GM23338 (cell line): ENCODE measurements around the gene RNF187.

ENCODE experiments used
- CREB1 ChIP-seq: fragments of 250-450 bp; sonication (Bioruptor Pico); IDR thresholded peaks from 2 replicates; pipeline ENCODE4 v1.5.0; 2020; ENCODE audit warnings: low read depth, mild to moderate bottlenecking, moderate library complexity
- EZH2 ChIP-seq: fragments of 200-600 bp; sonication (generic); IDR thresholded peaks from one replicate; pipeline ENCODE4 v1.8.0; 2017; ENCODE audit warnings: antibody characterized with exemption, mild to moderate bottlenecking, low read depth; ENCODE audit not compliant: unreplicated experiment
- EZH2phosphoT487 ChIP-seq: fragments of 200-600 bp; sonication (generic); IDR thresholded peaks from one replicate; pipeline ENCODE4 v1.8.1; 2018; ENCODE audit warnings: antibody characterized with exemption; ENCODE audit not compliant: unreplicated experiment
- JUNB ChIP-seq: IDR thresholded peaks from one replicate; pipeline ENCODE4 v1.6.1; 2016; ENCODE audit warnings: antibody characterized with exemption; ENCODE audit not compliant: unreplicated experiment
- NANOG ChIP-seq: IDR thresholded peaks from 2 replicates; pipeline ENCODE4 v1.6.1; 2016; ENCODE audit warnings: antibody characterized with exemption, borderline replicate concordance
- POLR2AphosphoS5 ChIP-seq: IDR thresholded peaks from 2 replicates; pipeline ENCODE4 v1.6.1; 2016; ENCODE audit warnings: antibody characterized with exemption, low read depth
- ZNF114 ChIP-seq: fragments of 250-450 bp; sonication (Bioruptor Pico); IDR thresholded peaks from 2 replicates; pipeline ENCODE4 v1.5.0; 2020; ENCODE audit warnings: mild to moderate bottlenecking, moderate library complexity
- ZNF331 ChIP-seq: fragments of 250-450 bp; sonication (Bioruptor Pico); IDR thresholded peaks from 2 replicates; pipeline ENCODE4 v1.5.0; 2020; ENCODE audit warnings: low read depth, mild to moderate bottlenecking, moderate library complexity
- TF ChIP-seq, protein P1 (sequence below): IDR thresholded peaks from one replicate; pipeline ENCODE4 v1.6.1; 2018; ENCODE audit warnings: antibody characterized with exemption; ENCODE audit not compliant: unreplicated experiment
- TF ChIP-seq, protein P2 (sequence below), 2 experiments: fragments of 200-600 bp in 1 of 2; sonication (generic) in 1 of 2; conservative IDR thresholded peaks; 2 replicates each; pipeline versions ENCODE4 v1.5.1 to v1.6.1; 2016 to 2017; ENCODE audit warnings: antibody characterized with exemption in 2 of 2, low read depth in 2 of 2, mild to moderate bottlenecking in 2 of 2, moderate library complexity in 1 of 2
- TF ChIP-seq, protein P3 (sequence below): IDR thresholded peaks from 2 replicates; pipeline ENCODE4 v1.6.1; 2016; ENCODE audit warnings: antibody characterized with exemption
- TF ChIP-seq, protein P4 (sequence below): fragments of 250-450 bp; sonication (Bioruptor Pico); IDR thresholded peaks from 2 replicates; pipeline ENCODE4 v1.5.0; 2020; ENCODE audit warnings: mild to moderate bottlenecking, moderate library complexity

DNA sequence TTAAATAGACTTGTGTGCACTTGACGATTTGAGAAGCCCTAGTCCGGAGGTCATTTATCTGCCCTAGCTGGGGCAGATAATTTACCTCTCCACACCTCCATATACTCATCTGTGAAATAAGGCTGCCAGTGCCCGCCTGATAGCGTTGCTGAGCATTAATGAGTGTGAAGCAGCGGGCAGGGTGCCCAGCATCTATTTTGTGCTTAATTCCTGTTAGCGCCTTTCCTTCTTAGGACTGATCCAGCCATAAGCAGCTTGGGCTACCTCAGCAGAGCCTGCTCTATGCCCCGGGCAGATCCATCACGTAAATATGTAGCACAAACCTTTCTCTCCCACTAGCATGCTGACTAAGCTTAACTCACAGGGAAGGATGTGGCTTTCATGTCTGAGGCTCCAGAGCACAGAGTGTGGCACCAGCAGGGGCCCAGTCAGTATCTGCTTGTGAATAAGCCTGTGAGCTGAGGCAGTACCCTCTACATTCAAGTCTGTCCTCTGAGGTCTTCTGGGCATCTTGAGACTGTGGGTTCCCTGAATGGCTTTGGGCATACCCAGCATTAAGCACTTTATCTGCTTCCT lies 21.5 kb upstream of the RNF187 start:
- TF ChIP-seq, protein P1, sequence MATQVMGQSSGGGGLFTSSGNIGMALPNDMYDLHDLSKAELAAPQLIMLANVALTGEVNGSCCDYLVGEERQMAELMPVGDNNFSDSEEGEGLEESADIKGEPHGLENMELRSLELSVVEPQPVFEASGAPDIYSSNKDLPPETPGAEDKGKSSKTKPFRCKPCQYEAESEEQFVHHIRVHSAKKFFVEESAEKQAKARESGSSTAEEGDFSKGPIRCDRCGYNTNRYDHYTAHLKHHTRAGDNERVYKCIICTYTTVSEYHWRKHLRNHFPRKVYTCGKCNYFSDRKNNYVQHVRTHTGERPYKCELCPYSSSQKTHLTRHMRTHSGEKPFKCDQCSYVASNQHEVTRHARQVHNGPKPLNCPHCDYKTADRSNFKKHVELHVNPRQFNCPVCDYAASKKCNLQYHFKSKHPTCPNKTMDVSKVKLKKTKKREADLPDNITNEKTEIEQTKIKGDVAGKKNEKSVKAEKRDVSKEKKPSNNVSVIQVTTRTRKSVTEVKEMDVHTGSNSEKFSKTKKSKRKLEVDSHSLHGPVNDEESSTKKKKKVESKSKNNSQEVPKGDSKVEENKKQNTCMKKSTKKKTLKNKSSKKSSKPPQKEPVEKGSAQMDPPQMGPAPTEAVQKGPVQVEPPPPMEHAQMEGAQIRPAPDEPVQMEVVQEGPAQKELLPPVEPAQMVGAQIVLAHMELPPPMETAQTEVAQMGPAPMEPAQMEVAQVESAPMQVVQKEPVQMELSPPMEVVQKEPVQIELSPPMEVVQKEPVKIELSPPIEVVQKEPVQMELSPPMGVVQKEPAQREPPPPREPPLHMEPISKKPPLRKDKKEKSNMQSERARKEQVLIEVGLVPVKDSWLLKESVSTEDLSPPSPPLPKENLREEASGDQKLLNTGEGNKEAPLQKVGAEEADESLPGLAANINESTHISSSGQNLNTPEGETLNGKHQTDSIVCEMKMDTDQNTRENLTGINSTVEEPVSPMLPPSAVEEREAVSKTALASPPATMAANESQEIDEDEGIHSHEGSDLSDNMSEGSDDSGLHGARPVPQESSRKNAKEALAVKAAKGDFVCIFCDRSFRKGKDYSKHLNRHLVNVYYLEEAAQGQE: no peak
- TF ChIP-seq POLR2AphosphoS5: no peak
- TF ChIP-seq, protein P2, sequence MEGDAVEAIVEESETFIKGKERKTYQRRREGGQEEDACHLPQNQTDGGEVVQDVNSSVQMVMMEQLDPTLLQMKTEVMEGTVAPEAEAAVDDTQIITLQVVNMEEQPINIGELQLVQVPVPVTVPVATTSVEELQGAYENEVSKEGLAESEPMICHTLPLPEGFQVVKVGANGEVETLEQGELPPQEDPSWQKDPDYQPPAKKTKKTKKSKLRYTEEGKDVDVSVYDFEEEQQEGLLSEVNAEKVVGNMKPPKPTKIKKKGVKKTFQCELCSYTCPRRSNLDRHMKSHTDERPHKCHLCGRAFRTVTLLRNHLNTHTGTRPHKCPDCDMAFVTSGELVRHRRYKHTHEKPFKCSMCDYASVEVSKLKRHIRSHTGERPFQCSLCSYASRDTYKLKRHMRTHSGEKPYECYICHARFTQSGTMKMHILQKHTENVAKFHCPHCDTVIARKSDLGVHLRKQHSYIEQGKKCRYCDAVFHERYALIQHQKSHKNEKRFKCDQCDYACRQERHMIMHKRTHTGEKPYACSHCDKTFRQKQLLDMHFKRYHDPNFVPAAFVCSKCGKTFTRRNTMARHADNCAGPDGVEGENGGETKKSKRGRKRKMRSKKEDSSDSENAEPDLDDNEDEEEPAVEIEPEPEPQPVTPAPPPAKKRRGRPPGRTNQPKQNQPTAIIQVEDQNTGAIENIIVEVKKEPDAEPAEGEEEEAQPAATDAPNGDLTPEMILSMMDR (conservative IDR thresholded peaks at IDR 0.05; ENCODE audit: low read depth in 2 of 2): no peak
- TF ChIP-seq EZH2: peak; percentile 38
- TF ChIP-seq JUNB: no peak
- no peak for TF ChIP-seq EZH2phosphoT487
- TF ChIP-seq NANOG: no peak
- TF ChIP-seq CREB1: no peak
- TF ChIP-seq ZNF114 (CRISPR knock-in tag): no peak
- TF ChIP-seq, protein P3, sequence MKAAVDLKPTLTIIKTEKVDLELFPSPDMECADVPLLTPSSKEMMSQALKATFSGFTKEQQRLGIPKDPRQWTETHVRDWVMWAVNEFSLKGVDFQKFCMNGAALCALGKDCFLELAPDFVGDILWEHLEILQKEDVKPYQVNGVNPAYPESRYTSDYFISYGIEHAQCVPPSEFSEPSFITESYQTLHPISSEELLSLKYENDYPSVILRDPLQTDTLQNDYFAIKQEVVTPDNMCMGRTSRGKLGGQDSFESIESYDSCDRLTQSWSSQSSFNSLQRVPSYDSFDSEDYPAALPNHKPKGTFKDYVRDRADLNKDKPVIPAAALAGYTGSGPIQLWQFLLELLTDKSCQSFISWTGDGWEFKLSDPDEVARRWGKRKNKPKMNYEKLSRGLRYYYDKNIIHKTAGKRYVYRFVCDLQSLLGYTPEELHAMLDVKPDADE: no peak
- TF ChIP-seq, protein P4, sequence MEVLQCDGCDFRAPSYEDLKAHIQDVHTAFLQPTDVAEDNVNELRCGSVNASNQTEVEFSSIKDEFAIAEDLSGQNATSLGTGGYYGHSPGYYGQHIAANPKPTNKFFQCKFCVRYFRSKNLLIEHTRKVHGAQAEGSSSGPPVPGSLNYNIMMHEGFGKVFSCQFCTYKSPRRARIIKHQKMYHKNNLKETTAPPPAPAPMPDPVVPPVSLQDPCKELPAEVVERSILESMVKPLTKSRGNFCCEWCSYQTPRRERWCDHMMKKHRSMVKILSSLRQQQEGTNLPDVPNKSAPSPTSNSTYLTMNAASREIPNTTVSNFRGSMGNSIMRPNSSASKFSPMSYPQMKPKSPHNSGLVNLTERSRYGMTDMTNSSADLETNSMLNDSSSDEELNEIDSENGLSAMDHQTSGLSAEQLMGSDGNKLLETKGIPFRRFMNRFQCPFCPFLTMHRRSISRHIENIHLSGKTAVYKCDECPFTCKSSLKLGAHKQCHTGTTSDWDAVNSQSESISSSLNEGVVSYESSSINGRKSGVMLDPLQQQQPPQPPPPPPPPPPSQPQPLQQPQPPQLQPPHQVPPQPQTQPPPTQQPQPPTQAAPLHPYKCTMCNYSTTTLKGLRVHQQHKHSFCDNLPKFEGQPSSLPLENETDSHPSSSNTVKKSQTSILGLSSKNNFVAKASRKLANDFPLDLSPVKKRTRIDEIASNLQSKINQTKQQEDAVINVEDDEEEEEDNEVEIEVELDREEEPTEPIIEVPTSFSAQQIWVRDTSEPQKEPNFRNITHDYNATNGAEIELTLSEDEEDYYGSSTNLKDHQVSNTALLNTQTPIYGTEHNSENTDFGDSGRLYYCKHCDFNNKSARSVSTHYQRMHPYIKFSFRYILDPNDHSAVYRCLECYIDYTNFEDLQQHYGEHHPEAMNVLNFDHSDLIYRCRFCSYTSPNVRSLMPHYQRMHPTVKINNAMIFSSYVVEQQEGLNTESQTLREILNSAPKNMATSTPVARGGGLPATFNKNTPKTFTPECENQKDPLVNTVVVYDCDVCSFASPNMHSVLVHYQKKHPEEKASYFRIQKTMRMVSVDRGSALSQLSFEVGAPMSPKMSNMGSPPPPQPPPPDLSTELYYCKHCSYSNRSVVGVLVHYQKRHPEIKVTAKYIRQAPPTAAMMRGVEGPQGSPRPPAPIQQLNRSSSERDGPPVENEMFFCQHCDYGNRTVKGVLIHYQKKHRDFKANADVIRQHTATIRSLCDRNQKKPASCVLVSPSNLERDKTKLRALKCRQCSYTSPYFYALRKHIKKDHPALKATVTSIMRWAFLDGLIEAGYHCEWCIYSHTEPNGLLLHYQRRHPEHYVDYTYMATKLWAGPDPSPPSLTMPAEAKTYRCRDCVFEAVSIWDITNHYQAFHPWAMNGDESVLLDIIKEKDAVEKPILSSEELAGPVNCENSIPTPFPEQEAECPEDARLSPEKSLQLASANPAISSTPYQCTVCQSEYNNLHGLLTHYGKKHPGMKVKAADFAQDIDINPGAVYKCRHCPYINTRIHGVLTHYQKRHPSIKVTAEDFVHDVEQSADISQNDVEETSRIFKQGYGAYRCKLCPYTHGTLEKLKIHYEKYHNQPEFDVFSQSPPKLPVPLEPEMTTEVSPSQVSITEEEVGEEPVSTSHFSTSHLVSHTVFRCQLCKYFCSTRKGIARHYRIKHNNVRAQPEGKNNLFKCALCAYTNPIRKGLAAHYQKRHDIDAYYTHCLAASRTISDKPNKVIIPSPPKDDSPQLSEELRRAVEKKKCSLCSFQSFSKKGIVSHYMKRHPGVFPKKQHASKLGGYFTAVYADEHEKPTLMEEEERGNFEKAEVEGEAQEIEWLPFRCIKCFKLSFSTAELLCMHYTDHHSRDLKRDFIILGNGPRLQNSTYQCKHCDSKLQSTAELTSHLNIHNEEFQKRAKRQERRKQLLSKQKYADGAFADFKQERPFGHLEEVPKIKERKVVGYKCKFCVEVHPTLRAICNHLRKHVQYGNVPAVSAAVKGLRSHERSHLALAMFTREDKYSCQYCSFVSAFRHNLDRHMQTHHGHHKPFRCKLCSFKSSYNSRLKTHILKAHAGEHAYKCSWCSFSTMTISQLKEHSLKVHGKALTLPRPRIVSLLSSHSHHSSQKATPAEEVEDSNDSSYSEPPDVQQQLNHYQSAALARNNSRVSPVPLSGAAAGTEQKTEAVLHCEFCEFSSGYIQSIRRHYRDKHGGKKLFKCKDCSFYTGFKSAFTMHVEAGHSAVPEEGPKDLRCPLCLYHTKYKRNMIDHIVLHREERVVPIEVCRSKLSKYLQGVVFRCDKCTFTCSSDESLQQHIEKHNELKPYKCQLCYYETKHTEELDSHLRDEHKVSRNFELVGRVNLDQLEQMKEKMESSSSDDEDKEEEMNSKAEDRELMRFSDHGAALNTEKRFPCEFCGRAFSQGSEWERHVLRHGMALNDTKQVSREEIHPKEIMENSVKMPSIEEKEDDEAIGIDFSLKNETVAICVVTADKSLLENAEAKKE (CRISPR knock-in tag): no peak
- TF ChIP-seq ZNF331 (CRISPR knock-in tag): no peak
